ENCODE results near the gene CDKAL1.
"Not testable (repeated sequence)": the region's sequence is repeated elsewhere in the genome, so short reads cannot be mapped to it uniquely, and the experiment has no call there.

The CDKAL1 gene

DNA sequence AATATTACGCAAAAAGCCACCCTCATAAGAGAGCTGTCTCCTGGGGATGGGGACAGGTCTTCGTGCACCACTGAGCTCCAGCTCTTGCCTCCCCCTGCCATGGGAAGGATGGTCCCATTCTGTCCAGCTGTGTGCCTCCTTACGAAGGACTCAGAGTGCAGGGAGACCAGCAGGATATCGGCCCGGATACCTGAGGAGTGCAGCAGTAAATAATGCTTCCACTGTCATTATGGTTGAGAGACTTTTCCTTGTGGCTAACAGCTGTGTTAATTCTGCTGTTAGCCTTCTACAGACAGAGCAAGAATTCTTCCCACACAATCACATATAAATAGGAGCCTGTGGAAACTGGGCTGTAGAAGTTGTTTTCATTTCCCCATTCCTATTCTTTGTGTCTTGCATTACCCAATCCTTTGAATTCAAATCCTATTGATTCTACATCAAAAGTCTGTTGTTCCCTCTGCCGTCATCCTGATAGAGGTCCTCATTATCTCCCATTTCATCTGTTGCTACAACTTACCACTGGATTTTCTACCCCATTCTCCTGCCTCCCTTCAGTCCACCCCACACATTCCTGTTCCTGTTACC, 694.7 kb downstream of the CDKAL1 start:
- DNase-seq (ENCODE audit: low spot score) = no peak
- no peak for FAIRE-seq

DNA sequence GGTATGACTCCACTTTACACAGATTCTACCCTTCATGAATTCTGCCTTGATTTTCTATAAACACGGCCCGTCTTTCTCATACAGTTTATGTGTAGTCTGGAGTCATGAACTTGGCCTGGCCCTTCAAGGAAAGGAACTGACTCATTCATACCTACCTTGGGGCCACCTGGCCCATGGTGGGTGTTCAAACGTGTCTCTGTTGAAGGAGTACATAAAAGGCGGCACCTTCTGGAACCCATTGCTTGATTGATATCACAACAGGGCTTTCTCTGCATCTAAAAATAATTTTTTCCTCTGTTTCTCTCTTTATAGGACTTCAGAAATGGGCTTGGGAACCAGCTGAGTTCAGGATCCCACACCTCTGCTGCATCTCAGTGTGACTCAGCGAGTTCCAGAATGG, 696.3 kb downstream of the CDKAL1 start:
- FAIRE-seq = no peak
- DNase-seq (ENCODE audit: low spot score) = no peak

DNA sequence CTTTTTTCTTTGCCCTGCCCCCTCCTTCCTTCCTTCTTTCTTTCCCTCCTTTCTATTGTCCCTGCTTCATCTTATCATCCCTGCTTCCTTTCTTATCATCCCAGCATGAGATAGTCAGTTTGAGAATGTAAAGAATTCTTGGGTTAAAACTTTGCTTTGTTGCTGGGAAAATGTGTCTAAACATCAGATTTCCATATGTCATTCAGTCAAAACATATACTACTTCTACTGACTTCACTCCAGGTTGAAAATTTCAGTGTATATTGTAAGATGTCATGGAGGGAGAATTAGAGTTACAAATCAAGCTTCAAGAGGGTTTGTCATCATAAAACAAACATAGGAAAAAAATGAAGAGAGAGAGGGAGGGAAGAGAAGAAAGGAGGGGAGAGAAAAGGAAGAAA, 700.9 kb downstream of the CDKAL1 start:
- FAIRE-seq = no peak
- DNase-seq (ENCODE audit: low spot score) = no peak

DNA sequence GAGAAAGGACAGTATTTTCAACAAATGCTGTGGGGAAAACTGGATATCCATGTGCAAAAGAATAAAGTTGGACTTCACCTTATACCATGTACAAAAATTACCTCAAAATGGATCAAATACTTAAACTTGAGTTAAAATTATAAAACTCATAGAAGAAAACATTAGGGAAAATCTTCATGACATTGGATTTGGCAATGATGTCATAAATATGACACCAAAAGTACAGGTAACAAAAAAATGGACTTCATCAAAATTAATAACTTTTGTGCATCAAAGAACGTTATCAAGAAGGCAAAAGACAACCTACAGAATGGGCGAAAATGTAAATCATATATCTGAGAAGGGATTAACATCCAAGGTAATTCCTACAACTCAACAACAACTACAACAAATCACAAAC, 704.0 kb downstream of the CDKAL1 start:
- FAIRE-seq = no peak
- DNase-seq (ENCODE audit: low spot score) = no peak

DNA sequence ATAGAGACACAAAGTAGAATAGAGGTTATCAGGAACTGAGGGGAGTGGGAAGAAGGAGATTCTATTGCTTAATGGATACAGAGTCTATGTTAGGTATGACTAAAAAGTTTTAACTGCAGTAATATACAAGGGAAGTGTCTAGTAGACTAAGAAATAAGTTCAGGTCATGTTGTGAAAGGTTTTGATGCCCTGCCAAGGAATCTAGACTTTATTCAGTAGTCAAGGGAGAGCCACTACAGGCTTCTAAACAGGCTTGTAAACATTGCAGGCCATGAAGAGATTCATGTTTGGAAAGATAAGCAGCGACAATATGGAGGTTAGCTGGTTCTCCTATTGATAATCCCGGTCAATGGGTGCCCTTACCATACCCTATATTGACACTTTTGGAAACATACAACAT, 706.5 kb downstream of the CDKAL1 start:
- DNase-seq (ENCODE audit: low spot score) = no peak
- FAIRE-seq = no peak

DNA sequence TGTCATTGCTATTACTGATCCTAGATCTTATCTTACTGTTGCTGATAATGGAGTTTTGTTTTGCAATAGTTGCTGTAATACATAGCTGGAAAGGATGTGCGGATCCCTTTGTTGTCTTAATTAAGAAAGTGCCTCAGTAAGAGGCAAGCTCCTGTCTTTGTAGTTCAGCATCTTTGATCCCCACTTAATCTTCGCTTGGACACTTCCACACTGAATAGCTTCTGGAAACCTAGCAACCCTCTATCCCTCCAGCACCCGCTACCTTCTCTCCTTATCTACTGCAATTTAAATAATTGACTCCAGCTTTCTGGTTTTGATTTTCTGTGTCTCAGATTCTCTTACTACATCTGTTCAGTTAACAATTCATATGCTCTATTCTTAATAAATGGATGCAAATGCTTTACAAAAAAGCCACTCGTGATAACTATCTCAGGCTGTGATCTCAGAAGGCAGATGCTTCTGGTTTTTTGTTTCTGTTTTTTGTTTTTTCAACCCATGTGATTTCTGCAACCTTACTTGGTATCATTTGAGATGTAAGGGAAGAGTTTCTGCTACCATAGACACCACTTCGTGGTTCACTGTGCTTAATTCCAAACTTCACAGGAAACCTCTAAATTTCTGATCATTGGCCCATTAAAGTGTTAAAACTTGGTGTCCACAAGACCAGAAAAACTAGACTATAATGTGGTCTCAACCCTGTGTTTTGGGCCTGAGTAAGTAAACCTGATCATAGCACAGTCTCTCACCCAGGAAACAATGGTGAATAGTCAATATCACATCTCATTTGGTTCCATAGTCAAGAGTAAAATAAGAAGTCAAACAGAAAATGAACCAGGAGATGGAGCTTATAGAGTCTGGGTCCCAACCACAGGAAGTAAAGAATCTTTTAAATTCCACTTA, 707.2 kb downstream of the CDKAL1 start:
- DNase-seq (ENCODE audit: low spot score) (no peak), FAIRE-seq (no peak)

DNA sequence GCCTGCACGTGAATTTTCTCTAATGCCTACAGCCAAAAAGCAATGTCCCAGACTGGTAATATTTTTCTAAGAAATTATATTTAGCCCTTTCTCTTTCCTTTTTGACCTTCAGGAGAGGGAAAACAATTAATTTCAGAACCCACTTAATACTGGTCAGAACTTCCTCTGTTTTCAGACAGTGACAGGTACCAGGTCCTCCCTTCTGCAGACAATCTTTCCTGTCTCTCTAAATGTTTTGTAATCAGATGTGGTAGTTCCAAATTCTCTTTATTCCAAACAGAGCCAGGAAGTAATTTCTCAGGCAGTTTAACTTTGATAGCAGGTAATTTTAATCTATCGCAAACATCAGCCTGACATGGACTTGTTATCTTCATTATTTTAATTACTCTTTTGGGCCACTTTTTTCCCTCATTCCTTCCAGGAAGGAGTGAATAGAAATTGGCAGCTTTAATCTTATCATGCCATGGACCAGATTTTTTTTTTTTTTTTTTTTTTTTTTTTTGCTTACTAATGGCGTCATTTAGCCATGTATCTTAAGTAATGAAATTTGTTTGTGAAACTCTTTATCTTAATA, 710.7 kb downstream of the CDKAL1 start:
- FAIRE-seq (no peak), DNase-seq (ENCODE audit: low spot score) (no peak)

DNA sequence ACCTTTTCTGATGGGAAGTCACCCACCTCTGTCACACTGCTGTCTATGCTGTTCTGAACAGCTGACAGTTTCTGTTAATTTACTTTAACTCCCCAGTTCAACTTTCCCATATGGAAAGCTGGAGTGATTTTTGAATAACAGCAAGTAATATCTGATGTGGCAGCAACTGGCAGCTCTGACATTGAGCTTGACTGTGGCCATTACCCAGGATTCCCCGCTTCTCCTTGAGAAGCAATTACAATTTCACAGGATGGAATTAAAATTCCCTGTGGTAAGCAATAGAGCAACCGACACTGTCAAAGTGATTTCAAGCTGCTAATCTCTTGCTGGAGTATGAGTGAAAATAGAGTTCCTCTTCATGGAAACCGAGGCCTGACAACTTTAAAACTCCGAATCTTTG, 711.2 kb downstream of the CDKAL1 start:
- FAIRE-seq = no peak
- no peak for DNase-seq (ENCODE audit: low spot score)

DNA sequence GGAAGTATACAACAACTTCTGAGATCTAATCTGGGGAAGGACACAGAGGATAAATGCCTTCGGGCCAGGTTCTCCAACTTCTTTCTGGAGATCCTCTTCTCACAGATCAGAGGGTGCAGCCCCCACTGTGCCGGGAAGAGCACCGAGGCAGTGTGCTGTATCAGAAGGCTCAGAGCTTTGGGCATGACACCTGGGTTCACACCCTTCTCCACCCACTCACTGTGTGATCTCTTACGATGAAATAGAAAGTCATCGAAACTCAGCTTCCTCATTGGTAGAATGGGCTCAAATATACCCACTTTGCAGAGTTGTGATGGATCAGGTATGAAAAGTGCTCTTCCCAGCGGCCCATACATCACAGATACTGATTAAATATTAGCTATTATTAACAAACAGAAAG, 711.8 kb downstream of the CDKAL1 start:
- FAIRE-seq (no peak), DNase-seq (ENCODE audit: low spot score) (no peak)

DNA sequence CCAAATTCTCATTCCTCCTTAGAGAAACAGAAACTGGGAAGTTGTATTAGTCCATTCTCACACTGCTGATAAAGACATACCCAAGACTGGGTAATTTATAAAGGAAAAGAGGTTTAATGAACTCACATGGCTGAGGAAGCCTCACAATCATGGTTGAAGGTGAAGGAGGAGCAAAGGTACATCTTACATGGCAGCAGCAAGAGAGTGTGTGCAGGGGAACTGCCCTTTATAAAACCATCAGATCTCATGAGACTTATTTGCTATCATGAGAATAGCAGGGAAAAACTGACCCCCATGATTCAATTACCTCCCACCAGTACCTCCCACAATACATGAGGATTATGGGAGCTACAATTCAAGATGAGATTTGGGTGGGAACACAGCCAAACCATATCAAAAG, 720.2 kb downstream of the CDKAL1 start:
- DNase-seq (ENCODE audit: low spot score) = not testable (repeated sequence)

DNA sequence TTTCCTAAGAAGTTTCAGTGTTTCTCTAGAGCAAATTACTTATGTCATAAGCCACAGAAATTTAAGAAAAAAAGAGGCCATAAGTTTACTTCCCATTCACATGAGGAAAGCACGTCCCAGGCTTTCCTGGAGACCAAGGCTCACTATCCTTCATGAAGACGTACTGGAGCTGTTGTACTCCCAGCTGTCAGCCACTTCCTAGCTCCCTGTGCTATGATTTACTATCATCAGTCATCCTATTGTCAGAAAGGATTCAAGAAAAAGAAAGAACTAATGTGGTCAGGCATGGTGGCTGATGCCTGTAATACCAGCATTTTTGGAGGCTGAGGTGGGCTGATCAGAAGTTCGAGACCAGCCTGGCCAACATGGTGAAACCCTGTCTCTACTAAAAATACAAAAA, 721.9 kb downstream of the CDKAL1 start:
- no peak for FAIRE-seq
- DNase-seq (ENCODE audit: low spot score) = no peak

More for the DNA sequence above, 720.2 kb downstream of the CDKAL1 start:
- not testable (repeated sequence) for FAIRE-seq

DNA sequence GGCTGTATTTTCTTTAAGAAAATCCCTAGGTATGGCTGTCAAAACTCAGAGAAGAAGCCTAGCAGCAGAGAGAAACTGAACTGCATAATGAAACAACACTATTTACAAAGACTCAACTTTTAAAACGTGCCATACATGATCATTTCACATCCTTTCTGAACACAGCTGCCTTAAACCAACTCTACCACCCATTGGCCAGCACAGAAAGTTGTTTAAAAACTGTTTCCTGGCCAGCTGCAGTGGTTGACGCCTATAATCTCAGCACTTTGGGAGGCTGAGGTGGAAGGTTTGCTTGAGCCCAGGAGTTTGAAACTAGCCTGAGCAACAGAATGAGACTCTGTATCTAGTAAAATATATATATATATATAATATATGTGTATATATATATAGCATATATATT, 722.9 kb downstream of the CDKAL1 start:
- FAIRE-seq (no peak), DNase-seq (ENCODE audit: low spot score) (no peak)

DNA sequence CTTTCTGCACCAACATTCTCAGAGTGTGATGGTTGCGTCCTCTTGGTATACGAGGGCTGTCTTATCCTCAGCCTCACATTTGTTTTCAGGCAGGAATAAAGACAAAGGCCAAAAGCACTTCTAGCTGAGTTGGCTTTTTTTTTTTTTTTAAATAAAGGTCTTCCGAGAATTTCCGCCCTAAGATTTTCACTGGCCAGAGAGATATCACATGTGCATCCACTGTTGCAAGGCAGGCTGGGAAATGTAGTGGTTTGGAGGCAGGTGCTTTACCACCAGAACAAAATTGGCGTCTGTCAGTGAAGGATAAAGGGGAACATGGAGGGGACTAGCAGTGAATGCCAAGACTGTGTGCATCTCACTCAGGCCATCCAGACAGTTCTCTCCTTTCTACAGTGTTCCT, 724.4 kb downstream of the CDKAL1 start:
- no peak for FAIRE-seq
- DNase-seq (ENCODE audit: low spot score) = no peak

DNA sequence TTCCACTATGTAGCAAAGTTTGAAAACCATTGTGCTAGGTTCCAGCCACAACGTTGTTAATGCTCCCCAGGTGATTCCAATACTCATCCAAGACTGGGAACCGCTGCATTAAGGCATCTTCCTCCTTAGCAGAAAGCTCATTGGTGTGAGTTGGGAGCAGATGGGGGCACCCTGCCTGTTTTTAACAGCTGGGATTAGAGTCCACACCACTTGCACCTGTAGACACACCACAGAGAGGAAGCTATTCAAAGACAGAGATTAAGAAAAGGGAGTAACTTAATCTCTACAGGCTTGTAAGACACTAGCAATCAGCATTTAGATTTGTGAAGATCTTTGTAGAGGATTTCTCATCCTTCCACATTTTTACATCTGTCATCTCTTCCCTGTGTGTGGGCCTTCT, 725.4 kb downstream of the CDKAL1 start:
- DNase-seq (ENCODE audit: low spot score) = no peak
- no peak for FAIRE-seq

DNA sequence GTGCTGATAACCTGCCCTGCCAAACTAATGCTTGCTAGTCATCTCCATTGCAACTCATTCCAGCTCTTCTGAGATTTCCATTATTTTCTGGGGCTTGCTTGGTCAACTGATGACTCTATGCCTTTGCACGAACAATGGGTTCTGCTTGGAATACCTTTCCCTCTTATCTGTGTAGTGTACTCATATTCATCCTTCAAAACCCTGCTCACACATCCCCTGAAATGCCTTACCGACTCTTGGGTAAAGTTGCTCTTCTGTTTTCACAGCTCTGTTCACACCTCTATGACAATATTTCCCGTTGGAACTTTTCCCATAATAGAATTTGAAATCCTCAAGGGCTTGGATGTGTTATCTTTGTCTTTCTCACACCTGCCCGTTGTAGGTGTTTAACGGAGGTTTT, 728.2 kb downstream of the CDKAL1 start:
- FAIRE-seq (no peak), DNase-seq (ENCODE audit: low spot score) (no peak)

DNA sequence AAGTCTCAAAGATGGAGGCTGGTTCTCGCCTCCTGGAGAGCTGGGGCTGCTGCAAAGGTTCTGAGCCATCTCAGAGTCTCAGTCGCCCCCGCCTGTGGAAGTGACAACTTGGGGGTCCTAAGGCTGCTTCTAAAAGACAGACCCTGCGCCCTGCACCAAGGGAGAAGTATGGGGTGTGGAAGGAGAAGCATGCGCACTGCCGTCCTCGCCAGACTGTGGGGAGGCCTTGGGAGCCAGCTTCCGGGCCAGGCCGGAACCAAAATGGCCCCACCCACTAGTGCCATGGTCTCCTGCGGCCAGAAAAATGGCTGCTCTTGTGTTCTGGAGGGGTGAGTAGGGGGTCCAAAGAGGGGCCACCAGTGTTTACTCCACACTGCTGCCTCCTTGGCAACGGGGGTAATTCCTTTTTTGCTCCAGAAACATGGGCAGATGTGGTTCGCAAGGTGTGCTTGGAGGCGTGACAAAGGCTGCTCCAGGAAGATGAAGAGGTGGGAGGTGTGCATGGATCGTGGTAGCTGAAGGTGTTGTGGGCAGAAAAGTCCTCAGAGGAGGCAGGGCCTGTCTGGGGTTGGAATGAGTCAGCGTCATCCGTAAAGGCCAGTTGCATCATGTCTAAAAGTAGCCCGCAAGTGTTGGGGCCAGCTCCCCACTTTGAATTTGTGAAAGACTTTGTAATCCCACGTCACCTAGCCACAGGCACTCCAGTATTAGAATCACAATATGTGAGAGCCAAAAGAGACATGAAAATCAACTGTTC, 729.5 kb downstream of the CDKAL1 start:
- no peak for FAIRE-seq
- DNase-seq (ENCODE audit: low spot score) = peak; percentile 40

DNA sequence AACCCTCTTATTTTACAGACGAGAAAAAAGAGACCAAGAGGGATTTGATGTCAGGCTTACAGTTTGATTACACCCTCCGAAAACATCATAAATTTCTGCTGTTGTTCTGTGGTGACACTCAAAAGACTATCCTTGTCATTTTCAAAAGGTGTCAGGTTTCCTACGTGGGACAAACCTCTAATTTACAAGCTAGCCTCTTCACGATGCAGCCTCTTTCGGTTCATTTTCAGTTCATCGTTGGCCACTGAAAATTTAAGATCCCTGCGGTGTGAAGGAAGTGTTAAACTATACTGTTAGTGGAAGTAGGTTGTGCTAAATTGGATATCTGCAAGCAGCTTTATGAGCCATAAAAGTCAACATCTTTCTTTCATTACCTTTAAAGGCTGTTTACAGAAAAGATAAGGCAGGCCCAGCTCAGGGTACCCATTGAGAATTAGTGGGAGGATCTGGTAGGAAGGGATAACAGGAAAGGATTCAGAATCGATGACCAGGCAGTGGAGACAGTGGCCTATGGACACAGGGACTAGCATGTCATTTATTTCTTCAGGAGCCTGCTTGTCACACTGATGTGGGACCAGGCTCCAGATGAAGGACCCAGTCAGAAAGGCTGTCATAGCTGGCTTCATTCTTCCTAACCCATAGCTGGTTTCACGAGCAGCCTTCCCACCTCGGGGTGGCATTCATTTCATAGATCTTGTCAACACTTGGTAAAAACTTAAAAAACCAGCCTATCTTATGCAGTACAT, 730.2 kb downstream of the CDKAL1 start:
- DNase-seq (ENCODE audit: low spot score) (no peak), FAIRE-seq (no peak)

DNA sequence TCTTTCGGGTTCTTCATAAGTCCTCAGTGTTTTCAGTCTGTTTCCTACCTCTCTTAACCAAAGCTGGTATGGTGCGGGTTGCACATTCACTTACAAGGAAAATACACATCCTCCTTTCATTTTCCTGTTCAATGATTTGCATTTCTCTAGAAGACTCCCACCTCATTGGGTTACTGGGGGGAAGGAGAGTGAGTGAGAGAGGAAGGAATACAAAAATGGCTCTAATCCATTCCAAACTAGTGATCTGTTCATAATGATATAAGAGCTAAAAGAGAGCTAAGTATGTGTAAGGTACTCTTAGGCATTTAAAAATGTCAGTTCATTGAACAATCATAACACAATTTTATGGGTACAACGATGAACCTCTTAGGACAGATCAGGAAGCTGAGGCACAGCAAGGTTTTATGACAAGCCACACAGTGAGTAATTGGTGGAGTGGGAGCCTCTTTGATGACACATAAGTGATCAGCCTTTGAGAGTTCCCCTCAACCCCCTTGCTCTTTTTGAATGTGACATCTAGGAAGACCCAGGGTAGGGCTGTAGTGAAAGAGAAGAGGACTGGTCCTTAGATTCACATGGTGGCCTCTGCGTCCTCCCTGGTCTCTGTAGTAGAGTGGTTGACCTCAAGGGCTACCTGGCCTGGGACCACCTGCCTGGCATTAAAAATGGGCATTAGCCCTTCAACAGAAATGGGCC, 730.9 kb downstream of the CDKAL1 start:
- FAIRE-seq (no peak), DNase-seq (ENCODE audit: low spot score) (no peak)

DNA sequence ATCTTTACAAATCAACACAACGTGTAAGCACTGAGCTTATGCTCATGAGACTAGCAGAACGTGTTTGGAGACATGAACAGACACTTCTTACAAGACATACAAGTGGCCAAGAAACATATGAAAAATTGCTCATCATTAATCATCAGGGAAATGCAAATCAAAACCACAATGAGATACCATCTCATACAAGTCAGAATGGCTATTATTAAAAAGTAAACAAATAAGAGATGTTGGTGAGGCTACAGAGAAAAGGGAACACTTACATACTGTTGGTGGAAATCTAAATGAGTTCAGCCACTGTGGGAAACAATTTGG, 731.4 kb downstream of the CDKAL1 start:
- FAIRE-seq (no peak), DNase-seq (ENCODE audit: low spot score) (no peak)

DNA sequence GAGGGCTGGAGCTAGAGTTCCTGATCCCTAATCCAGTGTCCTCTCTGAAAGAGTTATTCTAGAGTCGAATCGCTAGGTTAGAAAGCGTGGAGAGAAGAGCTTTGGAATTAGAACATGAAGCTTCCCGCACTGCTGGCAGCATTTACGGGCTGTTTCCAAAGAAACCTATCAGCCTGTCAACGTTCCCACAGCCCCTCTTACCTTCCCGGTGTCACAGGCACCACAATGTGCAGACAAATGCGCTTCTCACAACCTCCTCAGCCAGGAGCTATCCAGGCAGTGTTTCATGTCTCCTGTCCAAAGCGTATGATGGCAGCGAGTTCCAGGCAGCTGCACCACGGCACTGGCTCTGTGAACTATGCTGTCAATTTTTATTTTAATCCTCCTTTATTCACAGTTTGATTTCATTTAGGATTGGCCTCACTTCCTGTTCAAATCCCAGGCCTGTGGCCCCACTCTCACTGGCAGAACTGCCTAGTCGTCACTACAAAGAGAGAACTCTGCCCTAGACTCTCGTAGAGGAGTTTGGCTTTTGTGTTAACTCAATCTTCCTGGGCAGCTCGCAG, 736.5 kb downstream of the CDKAL1 start:
- DNase-seq (ENCODE audit: low spot score) (no peak), FAIRE-seq (no peak)

Data from RCC 7860 (cell line).